Islet precursor cell (in vitro differentiated cells): ENCODE data around the gene ZNF609.
A peak's percentile ranks its signal among the peaks of the same experiment; 100 is the strongest.

ENCODE experiments used
- DNase-seq: peaks from one replicate; pipeline ENCODE4 v3.0.0-alpha.2; 2018

Gene ZNF609

GRCh38 chr15:64701051-64701450 lies 240.7 kb downstream of the ZNF609 start:
- DNase-seq = no peak

- no peak for DNase-seq
Observed at GRCh38 chr15:64701482-64702184, 241.3 kb downstream of the ZNF609 start.

GRCh38 chr15:64702816-64703631 lies 242.6 kb downstream of the ZNF609 start:
- peak; percentile 99 for DNase-seq

- no peak for DNase-seq
Observed at GRCh38 chr15:64703632-64703959, 243.2 kb downstream of the ZNF609 start.

GRCh38 chr15:64705006-64705405 lies 244.6 kb downstream of the ZNF609 start:
- DNase-seq = no peak

GRCh38 chr15:64706011-64706911 lies 245.9 kb downstream of the ZNF609 start:
- no peak for DNase-seq

GRCh38 chr15:64710676-64711428 lies 250.5 kb downstream of the ZNF609 start:
- DNase-seq = no peak

GRCh38 chr15:64712353-64712752 lies 252.0 kb downstream of the ZNF609 start:
- no peak for DNase-seq

- DNase-seq = no peak
Observed at GRCh38 chr15:64713592-64713991, 253.2 kb downstream of the ZNF609 start.

- no peak for DNase-seq
Observed at GRCh38 chr15:64716452-64716851, 256.1 kb downstream of the ZNF609 start.

- no peak for DNase-seq
Observed at GRCh38 chr15:64717130-64717529, 256.8 kb downstream of the ZNF609 start.

GRCh38 chr15:64717735-64718495 lies 257.5 kb downstream of the ZNF609 start:
- no peak for DNase-seq

GRCh38 chr15:64720188-64720587 lies 259.8 kb downstream of the ZNF609 start:
- no peak for DNase-seq

GRCh38 chr15:64730151-64730550 lies 269.8 kb downstream of the ZNF609 start:
- DNase-seq = no peak

GRCh38 chr15:64731012-64731804 lies 270.8 kb downstream of the ZNF609 start:
- DNase-seq = peak; percentile 90

GRCh38 chr15:64731805-64732151 lies 271.4 kb downstream of the ZNF609 start:
- DNase-seq = peak; percentile 54

- DNase-seq = no peak
Observed at GRCh38 chr15:64732156-64732860, 271.9 kb downstream of the ZNF609 start.
